Ectodermal cell (in vitro differentiated cells): ENCODE results near the gene SLC25A20.
A peak's percentile ranks its signal among the peaks of the same experiment; 100 is the strongest.
"Not testable (repeated sequence)": the region's sequence is repeated elsewhere in the genome, so short reads cannot be mapped to it uniquely, and the experiment has no call there.

Experiments used
- H3K27ac ChIP-seq: 2 replicates; pipeline ENCODE4 v1.7.0; 2013; ENCODE audit warnings: mild to moderate bottlenecking, low read depth, low read length; ENCODE audit not compliant: insufficient read depth, poor library complexity, severe bottlenecking
- H3K27me3 ChIP-seq: 2 replicates; pipeline ENCODE4 v1.7.0; 2013; ENCODE audit warnings: mild to moderate bottlenecking, low read length; ENCODE audit not compliant: insufficient read depth, control insufficient read depth, poor library complexity, severe bottlenecking
- H3K36me3 ChIP-seq: one replicate; pipeline ENCODE4 v1.7.0; 2013; ENCODE audit warnings: low read length; ENCODE audit not compliant: control insufficient read depth, insufficient read depth
- H3K4me1 ChIP-seq: one replicate; pipeline ENCODE4 v1.7.0; 2013; ENCODE audit warnings: low read length; ENCODE audit not compliant: control insufficient read depth, insufficient read depth
- H3K4me3 ChIP-seq: 2 replicates; pipeline ENCODE4 v1.7.0; 2013; ENCODE audit warnings: low read depth, low read length, control low read depth; ENCODE audit not compliant: insufficient read depth
- H3K9me3 ChIP-seq: 2 replicates; pipeline ENCODE4 v1.7.0; 2013; ENCODE audit warnings: mild to moderate bottlenecking, low read length, moderate library complexity; ENCODE audit not compliant: control insufficient read depth
- WGBS, 2 experiments: methylation state at CpG; one replicate each; pipeline ENCODE4 v1.1.7; 2013; ENCODE audit warnings: missing lambda C conversion rate in 2 of 2; 5-methylcytosine and 5-hydroxymethylcytosine counted together

Gene SLC25A20

GRCh38 chr3:48847053-48847503, 51.6 kb downstream of the SLC25A20 start:
- no peaks in the 10 kb centered on the region for H3K36me3 ChIP-seq
- peaks cover 19% of the 10 kb centered on the region for H3K27me3 ChIP-seq
- 1% methylated on average over 42 of the region's 42 CpGs for WGBS, 2 experiments
- H3K27ac ChIP-seq = no peak overlapping the region
- H3K4me3 ChIP-seq = peak overlapping the region; percentile 75
- H3K9me3 ChIP-seq = no peaks in the 10 kb centered on the region
- peaks cover 4% of the 10 kb centered on the region for H3K4me1 ChIP-seq

- Histone ChIP-seq H3K9me3 (no peaks in the 10 kb centered on the region), H3K4me3 (no peak overlapping the region), H3K4me1 (peaks cover 4% of the 10 kb centered on the region), H3K27ac (no peak overlapping the region), H3K36me3 (no peaks in the 10 kb centered on the region), H3K27me3 (peaks cover 19% of the 10 kb centered on the region)
- WGBS, 2 experiments = 65 to 75% methylated on average over 2 of the region's 2 CpGs
These were observed 53.5 kb downstream of the SLC25A20 start for GRCh38 chr3:48845170-48845569.

GRCh38 chr3:48837163-48837562, 61.5 kb downstream of the SLC25A20 start:
- no peaks in the 10 kb centered on the region for H3K9me3 ChIP-seq
- H3K27me3 ChIP-seq = no peaks in the 10 kb centered on the region
- H3K4me1 ChIP-seq = no peaks in the 10 kb centered on the region
- no peaks in the 10 kb centered on the region for H3K36me3 ChIP-seq
- H3K4me3 ChIP-seq = no peak overlapping the region
- no peak overlapping the region for H3K27ac ChIP-seq
- 82 to 98% methylated on average over 2 of the region's 2 CpGs for WGBS, 2 experiments

GRCh38 chr3:48835650-48836366, 62.9 kb downstream of the SLC25A20 start:
- WGBS, 2 experiments = 88 to 90% methylated on average over 11 of the region's 11 CpGs
- H3K27ac ChIP-seq = no peak overlapping the region

GRCh38 chr3:48832684-48833083, 66.0 kb downstream of the SLC25A20 start:
- Histone ChIP-seq H3K36me3 (no peaks in the 10 kb centered on the region), H3K27ac (no peak overlapping the region), H3K9me3 (no peaks in the 10 kb centered on the region), H3K4me3 (no peak overlapping the region), H3K27me3 (no peaks in the 10 kb centered on the region), H3K4me1 (no peaks in the 10 kb centered on the region)

More at GRCh38 chr3:48835650-48836366, 62.9 kb downstream of the SLC25A20 start:
- Histone ChIP-seq H3K27me3 (no peaks in the 10 kb centered on the region), H3K36me3 (no peaks in the 10 kb centered on the region), H3K9me3 (no peaks in the 10 kb centered on the region), H3K4me3 (no peak overlapping the region), H3K4me1 (no peaks in the 10 kb centered on the region)

DNA sequence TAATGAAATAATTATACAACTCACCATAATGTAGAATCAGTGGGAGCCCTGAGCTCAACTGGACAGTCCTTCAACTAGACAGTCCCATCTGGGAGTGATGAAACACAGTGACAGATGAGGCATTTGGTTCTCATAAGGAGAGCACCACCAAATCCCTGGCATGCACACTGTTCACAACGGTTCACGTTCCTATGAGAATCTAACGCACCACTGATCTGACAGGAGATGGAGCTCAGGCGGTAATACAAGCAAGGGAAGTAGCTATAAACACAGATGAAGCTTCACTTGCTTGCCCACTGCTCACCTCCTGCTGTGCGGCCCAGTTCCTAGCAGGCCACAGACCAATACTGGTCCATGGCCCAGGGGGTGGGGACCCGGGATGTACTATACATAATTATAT, 68.0 kb downstream of the SLC25A20 start:
- Histone ChIP-seq H3K36me3 (no peaks in the 10 kb centered on the region), H3K4me1 (no peaks in the 10 kb centered on the region), H3K27me3 (no peaks in the 10 kb centered on the region), H3K4me3 (no peak overlapping the region), H3K9me3 (no peaks in the 10 kb centered on the region), H3K27ac (no peak overlapping the region)
- 94 to 96% methylated on average over 5 of the region's 6 CpGs for WGBS, 2 experiments

DNA sequence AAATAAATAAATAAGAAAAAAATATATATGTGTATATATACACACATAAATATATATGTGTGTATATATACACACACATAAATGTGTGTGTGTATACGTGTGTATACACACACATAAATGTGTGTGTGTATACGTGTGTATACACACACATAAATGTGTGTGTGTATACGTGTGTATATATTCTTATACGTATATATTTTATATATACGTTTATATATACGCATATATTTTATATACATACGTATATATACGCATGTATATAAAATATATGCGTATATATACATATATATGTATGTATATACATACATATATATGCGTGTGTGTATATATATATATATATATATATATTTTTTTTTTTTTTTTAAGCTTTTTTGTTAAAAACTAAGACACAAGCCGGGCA, 69.2 kb downstream of the SLC25A20 start:
- not testable (repeated sequence) for H3K9me3 ChIP-seq, H3K27ac ChIP-seq, H3K4me3 ChIP-seq, H3K27me3 ChIP-seq, H3K4me1 ChIP-seq, H3K36me3 ChIP-seq
- 90 to 100% methylated on average over 1 to 2 of the region's 11 CpGs for WGBS, 2 experiments

- not testable (repeated sequence) for H3K9me3 ChIP-seq, H3K36me3 ChIP-seq
- WGBS, 2 experiments = 93 to 95% methylated on average over 10 of the region's 10 CpGs
These were observed 70.8 kb downstream of the SLC25A20 start for GRCh38 chr3:48827874-48828273.

GRCh38 chr3:48826451-48826850, 72.2 kb downstream of the SLC25A20 start:
- no peaks in the 10 kb centered on the region for H3K9me3 ChIP-seq
- H3K4me3 ChIP-seq = no peak overlapping the region
- no peak overlapping the region for H3K27ac ChIP-seq
- H3K27me3 ChIP-seq = no peaks in the 10 kb centered on the region
- no peaks in the 10 kb centered on the region for H3K4me1 ChIP-seq
- WGBS, 2 experiments = 88 to 93% methylated on average over 2 of the region's 2 CpGs
- no peaks in the 10 kb centered on the region for H3K36me3 ChIP-seq

More at GRCh38 chr3:48827874-48828273, 70.8 kb downstream of the SLC25A20 start:
- H3K4me3 ChIP-seq, H3K27ac ChIP-seq, H3K27me3 ChIP-seq, H3K4me1 ChIP-seq: not testable (repeated sequence)

DNA sequence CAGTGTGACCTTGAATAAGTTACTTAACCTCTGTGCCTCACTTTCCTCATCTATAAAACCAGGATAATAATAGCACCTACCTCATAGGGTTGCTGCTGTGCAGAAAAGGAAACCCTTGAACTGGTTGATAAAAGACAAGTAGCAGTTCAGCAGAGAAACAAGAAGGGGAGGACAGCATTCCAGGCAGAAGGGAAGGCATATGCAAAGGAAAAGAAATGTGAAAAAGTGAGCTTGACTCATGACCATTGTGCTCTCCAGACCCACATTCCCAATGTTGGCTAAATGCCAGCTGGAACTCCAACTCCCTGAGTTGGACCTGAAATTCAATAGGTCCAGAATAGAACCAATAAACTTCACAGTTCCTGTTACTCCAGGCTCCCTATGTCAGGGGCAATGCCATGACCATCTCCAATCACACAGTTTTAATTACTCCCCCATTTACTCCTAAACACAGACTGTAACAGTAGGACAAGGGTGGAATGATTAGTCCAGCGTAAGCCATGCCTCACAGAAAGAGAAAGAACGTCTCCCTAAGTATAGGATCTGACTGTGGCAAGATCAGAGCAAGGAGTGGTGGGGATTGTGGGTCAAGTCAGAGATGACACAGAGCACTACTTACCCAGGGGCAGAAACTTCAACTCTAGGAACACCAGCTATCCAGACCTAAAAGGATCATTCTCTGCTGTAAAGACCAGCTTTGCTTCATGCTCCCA, 77.9 kb downstream of the SLC25A20 start:
- H3K4me1 ChIP-seq = no peaks in the 10 kb centered on the region
- 83 to 93% methylated on average over 2 of the region's 2 CpGs for WGBS, 2 experiments

More for the DNA sequence above, 77.9 kb downstream of the SLC25A20 start:
- H3K27me3 ChIP-seq = no peaks in the 10 kb centered on the region
- no peak overlapping the region for H3K4me3 ChIP-seq
- no peak overlapping the region for H3K27ac ChIP-seq
- H3K9me3 ChIP-seq = no peaks in the 10 kb centered on the region
- H3K36me3 ChIP-seq = no peaks in the 10 kb centered on the region
